ENCODE measurements around the gene BAIAP2L1.

The BAIAP2L1 gene

GRCh38 chr7:98357751-98358161, 43.1 kb downstream of the BAIAP2L1 start:
- no peak for DNase-seq

- no peak for DNase-seq
Observed at GRCh38 chr7:98355250-98355538, 45.7 kb downstream of the BAIAP2L1 start.

GRCh38 chr7:98354511-98355249, 46.2 kb downstream of the BAIAP2L1 start:
- no peak for DNase-seq

- DNase-seq, result no peak
Observed at GRCh38 chr7:98354052-98354451, 46.8 kb downstream of the BAIAP2L1 start.

DNA sequence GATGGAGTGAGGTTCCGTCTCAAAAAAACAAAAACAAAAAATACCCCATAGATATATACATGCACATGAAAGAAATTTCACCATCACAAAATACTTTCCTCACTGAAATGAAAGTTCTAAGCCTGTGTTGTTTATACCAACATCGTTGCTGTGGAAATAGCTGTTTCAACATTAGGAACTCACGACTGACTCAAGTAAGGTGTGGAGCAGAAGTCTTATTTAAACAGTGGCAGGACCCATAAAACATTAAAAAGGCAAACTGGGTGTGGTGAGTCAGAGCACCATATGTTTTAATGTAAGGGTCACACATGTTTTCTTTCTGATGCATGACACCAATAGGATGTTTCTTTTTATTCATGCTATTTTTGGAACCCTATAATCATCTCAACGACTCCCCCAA, 48.3 kb downstream of the BAIAP2L1 start:
- no peak for DNase-seq

DNA sequence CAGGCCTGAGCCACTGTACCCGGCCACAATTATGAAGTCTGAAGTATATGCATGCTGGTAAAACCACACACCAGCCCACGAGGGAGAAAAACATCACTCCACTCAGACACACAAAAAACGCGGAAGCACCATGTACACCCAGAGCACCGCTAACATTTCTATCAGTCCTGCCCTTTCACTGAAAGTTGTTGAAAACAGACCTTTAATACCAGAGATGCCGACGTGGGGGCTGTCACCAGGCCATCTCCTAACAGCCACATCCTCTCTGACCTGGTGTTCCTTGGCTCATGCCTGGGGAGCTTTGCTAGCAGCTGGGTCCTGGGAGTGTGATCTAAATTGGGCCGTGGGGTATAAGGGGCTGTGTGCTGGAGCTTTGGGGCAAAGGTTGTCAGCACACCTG, 49.8 kb downstream of the BAIAP2L1 start:
- no peak for DNase-seq

GRCh38 chr7:98348726-98349474, 52.0 kb downstream of the BAIAP2L1 start:
- no peak for DNase-seq

GRCh38 chr7:98346515-98347069, 54.3 kb downstream of the BAIAP2L1 start:
- DNase-seq, result no peak

GRCh38 chr7:98341106-98341505, 59.8 kb downstream of the BAIAP2L1 start:
- no peak for DNase-seq

DNA sequence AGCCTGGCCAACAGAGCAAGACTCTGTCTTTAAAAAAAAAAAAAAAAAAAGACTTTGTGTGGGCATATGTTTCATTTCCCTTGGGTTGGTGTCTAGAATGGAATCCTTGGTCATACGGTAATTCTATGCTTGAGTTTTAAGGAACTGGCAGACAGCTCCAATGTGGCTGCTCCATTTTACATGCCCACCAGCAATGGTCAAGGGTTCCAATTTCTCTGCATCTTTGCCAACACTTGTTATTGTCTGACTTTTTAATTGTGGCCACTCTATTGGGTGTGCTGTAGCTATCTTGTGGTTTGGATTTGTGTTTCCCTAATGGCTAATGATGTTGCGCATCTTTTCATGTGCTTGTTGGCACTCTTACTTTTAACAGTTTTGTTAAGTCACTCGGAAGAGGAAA, 61.8 kb downstream of the BAIAP2L1 start:
- DNase-seq, result no peak

GRCh38 chr7:98338441-98338840, 62.4 kb downstream of the BAIAP2L1 start:
- DNase-seq, result no peak

DNA sequence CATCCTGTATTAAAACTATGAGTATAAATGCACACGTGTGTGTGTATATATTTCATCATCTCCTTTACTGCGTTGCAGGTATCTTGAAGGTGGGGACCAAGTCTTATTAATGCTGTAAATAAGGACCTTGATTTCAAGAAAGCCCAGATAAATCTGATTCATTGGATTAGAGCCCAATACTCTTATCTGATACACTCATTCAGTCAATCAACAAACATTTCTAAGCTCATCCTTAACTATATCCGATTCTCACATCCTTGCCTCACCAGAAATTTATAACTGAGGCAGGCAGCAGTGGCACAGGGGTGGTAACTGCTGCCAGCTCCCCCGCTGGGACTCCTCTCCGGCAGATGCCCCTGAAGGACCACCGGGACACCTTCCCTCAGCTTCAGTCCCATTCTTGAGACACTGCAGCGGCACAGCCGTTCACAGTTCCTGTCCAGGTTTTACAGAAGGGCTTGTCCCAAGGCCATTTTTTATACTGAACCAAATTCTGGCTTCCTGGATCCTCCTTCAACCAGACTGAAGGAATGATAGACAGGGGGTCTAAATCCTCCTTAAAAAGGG, 65.4 kb downstream of the BAIAP2L1 start:
- DNase-seq, result no peak

- DNase-seq, result no peak
Observed at GRCh38 chr7:98334081-98334480, 66.8 kb downstream of the BAIAP2L1 start.

- DNase-seq, result no peak
Observed at GRCh38 chr7:98330926-98331529, 69.9 kb downstream of the BAIAP2L1 start.

GRCh38 chr7:98329791-98330373, 71.0 kb downstream of the BAIAP2L1 start:
- DNase-seq, result no peak

DNA sequence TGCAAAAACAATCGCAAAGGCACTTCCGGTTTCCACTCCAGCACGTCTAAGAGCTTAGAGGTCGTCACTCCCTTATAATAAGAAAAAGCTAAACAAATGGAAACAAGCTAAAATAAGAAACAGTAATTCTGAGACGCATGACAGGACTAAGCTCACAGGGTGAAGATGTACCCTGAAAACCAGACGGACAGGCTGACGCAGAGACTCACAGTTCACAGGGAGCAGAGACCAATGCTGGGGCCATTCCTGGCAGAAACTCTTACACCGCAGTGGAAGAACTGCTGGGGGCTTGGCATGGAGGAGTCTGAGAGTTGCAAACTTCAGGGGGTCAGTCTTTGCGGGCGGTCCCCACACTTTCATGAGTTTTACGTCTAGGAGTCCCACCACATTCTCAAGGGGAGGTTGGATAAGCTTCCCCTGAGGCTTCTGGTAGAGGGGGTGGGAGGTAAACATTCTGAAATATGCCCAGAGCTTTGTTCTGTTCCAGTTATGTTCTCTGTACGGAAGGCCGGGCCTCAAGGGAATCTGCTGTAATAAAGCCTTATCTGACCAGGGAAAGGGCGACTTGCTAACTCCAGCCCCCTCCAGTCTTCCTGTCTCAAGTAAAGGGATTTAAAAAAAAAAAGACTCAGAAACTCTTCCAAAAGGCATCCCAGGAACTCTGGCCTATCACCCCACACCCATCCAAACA, 71.6 kb downstream of the BAIAP2L1 start:
- no peak for DNase-seq

- DNase-seq, result no peak
Observed at GRCh38 chr7:98324782-98325181, 76.1 kb downstream of the BAIAP2L1 start.

- DNase-seq, result no peak
Observed at GRCh38 chr7:98323597-98324322, 77.1 kb downstream of the BAIAP2L1 start.

- DNase-seq, result no peak
Observed at GRCh38 chr7:98322331-98323270, 78.3 kb downstream of the BAIAP2L1 start.

- DNase-seq, result no peak
Observed at GRCh38 chr7:98321301-98321700, 79.6 kb downstream of the BAIAP2L1 start.

- no peak for DNase-seq
Observed at GRCh38 chr7:98319176-98319575, 81.7 kb downstream of the BAIAP2L1 start.

Measured in NCI-H1105 treated with DMSO at 0.1 percent for 48 hours (cell line).